BE2C (cell line): ENCODE results near the gene PLCB1.
"Not testable (repeated sequence)": the region's sequence is repeated elsewhere in the genome, so short reads cannot be mapped to it uniquely, and the experiment has no call there.

ENCODE experiments used
- DNase-seq: peaks from one replicate; pipeline ENCODE4 v3.0.0-alpha.2; 2020
- H3K27me3 ChIP-seq: fragments of 250-450 bp; sonication (Bioruptor Pico); 2 replicates; pipeline ENCODE4 v1.5.1; 2020; ENCODE audit warnings: mild to moderate bottlenecking
- H3K36me3 ChIP-seq: fragments of 250-450 bp; sonication (Bioruptor Pico); 2 replicates; pipeline ENCODE4 v1.5.1; 2020; ENCODE audit warnings: mild to moderate bottlenecking
- H3K4me1 ChIP-seq: fragments of 250-450 bp; sonication (Bioruptor Pico); 2 replicates; pipeline ENCODE4 v1.5.1; 2020
- H3K4me3 ChIP-seq: 2 replicates; pipeline ENCODE4 v1.5.1; 2011; ENCODE audit warnings: low read depth, low read length
- H3K9me3 ChIP-seq: fragments of 250-450 bp; sonication (Bioruptor Pico); 2 replicates; pipeline ENCODE4 v1.5.1; 2020
- TF ChIP-seq, protein P1 (sequence below): IDR thresholded peaks from 2 replicates; pipeline ENCODE4 v1.5.1; 2012; ENCODE audit warnings: mild to moderate bottlenecking, low read depth, low read length

Gene PLCB1

DNA sequence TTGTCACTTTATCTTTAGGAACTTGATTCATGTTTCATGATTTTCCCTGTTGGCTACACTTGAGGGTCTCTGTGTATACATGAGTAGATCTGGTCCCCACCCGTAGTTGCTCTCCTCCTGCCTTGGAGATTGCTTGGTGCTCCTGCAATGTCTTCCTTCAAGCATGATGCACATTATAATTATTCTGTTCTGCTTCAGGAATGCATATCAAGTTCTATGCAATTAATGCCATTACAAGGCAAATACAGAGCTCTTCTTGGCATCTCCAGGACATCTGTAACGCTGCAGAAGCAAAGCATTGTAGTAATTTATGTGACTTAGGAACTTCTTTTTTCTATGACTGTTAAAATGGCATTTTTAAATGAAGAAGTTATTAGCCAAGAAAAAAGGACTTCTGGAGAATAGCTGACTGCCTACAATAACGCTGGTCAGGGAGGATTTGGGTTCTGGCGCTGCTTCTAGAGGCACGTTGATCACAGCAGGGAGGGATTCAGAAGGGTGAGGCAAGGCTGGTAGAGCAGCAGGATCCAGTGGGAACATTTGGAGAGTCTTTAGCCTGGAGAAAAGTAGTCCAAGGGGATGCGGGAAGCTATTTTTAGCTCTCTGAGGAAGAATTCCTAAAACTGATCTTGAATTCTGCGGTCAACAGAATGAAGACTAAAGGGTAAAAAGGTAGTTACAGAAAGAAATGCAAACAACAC lies 203.6 kb downstream of the PLCB1 start:
- DNase-seq = no peak
- Histone ChIP-seq H3K27me3 (no peaks in the 10 kb centered on the region), H3K4me1 (peaks cover 10% of the 10 kb centered on the region; the same call in 1 of the 2 replicates), H3K4me3 (no peak overlapping the region), H3K36me3 (no peaks in the 10 kb centered on the region), H3K9me3 (no peaks in the 10 kb centered on the region)
- TF ChIP-seq, protein P1, sequence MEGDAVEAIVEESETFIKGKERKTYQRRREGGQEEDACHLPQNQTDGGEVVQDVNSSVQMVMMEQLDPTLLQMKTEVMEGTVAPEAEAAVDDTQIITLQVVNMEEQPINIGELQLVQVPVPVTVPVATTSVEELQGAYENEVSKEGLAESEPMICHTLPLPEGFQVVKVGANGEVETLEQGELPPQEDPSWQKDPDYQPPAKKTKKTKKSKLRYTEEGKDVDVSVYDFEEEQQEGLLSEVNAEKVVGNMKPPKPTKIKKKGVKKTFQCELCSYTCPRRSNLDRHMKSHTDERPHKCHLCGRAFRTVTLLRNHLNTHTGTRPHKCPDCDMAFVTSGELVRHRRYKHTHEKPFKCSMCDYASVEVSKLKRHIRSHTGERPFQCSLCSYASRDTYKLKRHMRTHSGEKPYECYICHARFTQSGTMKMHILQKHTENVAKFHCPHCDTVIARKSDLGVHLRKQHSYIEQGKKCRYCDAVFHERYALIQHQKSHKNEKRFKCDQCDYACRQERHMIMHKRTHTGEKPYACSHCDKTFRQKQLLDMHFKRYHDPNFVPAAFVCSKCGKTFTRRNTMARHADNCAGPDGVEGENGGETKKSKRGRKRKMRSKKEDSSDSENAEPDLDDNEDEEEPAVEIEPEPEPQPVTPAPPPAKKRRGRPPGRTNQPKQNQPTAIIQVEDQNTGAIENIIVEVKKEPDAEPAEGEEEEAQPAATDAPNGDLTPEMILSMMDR = no peak

GRCh38 chr20:8339349-8339748 lies 207.3 kb downstream of the PLCB1 start:
- no peak for DNase-seq
- Histone ChIP-seq H3K36me3 (no peaks in the 10 kb centered on the region; the same call in 1 of the 2 replicates), H3K27me3 (no peaks in the 10 kb centered on the region), H3K4me1 (peaks cover 4% of the 10 kb centered on the region; the same call in 1 of the 2 replicates), H3K9me3 (no peaks in the 10 kb centered on the region), H3K4me3 (no peak overlapping the region)
- TF ChIP-seq, protein P1 = no peak

- H3K4me1 ChIP-seq = peaks cover 4% of the 10 kb centered on the region; the same call in 1 of the 2 replicates
- TF ChIP-seq, protein P1 = no peak
- DNase-seq = no peak
- H3K4me3 ChIP-seq = no peak overlapping the region
- no peaks in the 10 kb centered on the region for H3K9me3 ChIP-seq
- no peaks in the 10 kb centered on the region; the same call in 1 of the 2 replicates for H3K36me3 ChIP-seq
- H3K27me3 ChIP-seq = no peaks in the 10 kb centered on the region
Observed at GRCh38 chr20:8342391-8342790, 210.3 kb downstream of the PLCB1 start.

GRCh38 chr20:8344106-8344505 lies 212.0 kb downstream of the PLCB1 start:
- H3K27me3 ChIP-seq = no peaks in the 10 kb centered on the region
- TF ChIP-seq, protein P1 = no peak
- no peak overlapping the region for H3K4me3 ChIP-seq

DNA sequence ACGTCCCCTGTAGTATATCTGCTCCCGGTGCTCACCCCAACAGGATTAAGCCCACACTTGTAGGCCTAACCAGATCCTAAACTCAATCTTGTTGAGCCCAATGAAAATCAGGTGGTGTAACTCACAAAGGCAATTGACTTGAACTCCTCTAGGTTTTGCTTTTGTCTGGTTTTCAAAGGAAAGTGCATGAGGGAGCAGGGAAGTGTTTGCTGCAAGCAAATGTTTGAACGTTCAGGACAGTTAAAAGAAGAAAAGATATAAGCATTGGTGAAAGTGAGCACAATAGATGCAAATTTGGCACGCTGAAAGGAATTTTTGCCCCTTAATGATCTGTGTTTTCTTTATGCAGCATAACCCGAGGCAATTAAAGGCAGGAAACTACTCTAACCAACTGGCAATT lies 212.6 kb downstream of the PLCB1 start:
- TF ChIP-seq, protein P1 = no peak
- Histone ChIP-seq H3K4me3 (no peak overlapping the region), H3K36me3 (no peaks in the 10 kb centered on the region; the same call in 1 of the 2 replicates), H3K27me3 (no peaks in the 10 kb centered on the region), H3K9me3 (no peaks in the 10 kb centered on the region), H3K4me1 (no peaks in the 10 kb centered on the region; the same call in 1 of the 2 replicates)
- no peak for DNase-seq

More at GRCh38 chr20:8344106-8344505, 212.0 kb downstream of the PLCB1 start:
- no peaks in the 10 kb centered on the region for H3K9me3 ChIP-seq
- DNase-seq = no peak
- no peaks in the 10 kb centered on the region; the same call in 1 of the 2 replicates for H3K36me3 ChIP-seq
- no peaks in the 10 kb centered on the region; the same call in 1 of the 2 replicates for H3K4me1 ChIP-seq

- no peaks in the 10 kb centered on the region; the same call in 1 of the 2 replicates for H3K36me3 ChIP-seq
- no peaks in the 10 kb centered on the region for H3K27me3 ChIP-seq
- no peaks in the 10 kb centered on the region; the same call in 1 of the 2 replicates for H3K4me1 ChIP-seq
- H3K4me3 ChIP-seq = no peak overlapping the region
- DNase-seq = no peak
- no peaks in the 10 kb centered on the region for H3K9me3 ChIP-seq
- TF ChIP-seq, protein P1 = no peak
Observed at GRCh38 chr20:8346700-8347270, 214.7 kb downstream of the PLCB1 start.

DNA sequence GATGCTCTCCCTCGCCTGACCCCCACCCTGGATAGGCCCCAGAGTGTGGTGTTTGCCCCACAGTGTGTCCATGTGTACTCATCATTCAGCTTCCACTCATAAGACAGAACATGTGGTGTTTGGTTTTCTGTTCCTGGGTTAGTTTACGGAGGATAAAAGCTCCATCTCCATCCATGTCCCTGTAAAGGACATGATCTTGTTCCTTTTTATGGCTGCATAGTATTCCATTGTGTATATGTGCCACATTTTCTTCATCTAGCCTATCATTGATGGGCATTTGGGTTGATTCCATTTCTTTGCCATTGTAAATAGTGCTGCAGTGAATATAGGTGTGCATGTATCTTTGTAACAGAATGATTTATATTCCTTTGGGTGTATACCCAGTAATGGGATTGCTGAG lies 218.2 kb downstream of the PLCB1 start:
- H3K4me3 ChIP-seq, DNase-seq, H3K9me3 ChIP-seq, H3K27me3 ChIP-seq, H3K4me1 ChIP-seq, H3K36me3 ChIP-seq: not testable (repeated sequence)
